ENCODE measurements around the gene JADE3.
A peak's percentile ranks its signal among the peaks of the same experiment; 100 is the strongest.

JADE3 gene

GRCh38 chrX:47026198-47026597 lies 114.0 kb downstream of the JADE3 start:
- DNase-seq (ENCODE audit: low spot score), result no peak

- DNase-seq (ENCODE audit: low spot score), result peak; percentile 70
Measured at GRCh38 chrX:47030339-47030738, 118.1 kb downstream of the JADE3 start.

GRCh38 chrX:47047989-47048388 lies 135.8 kb downstream of the JADE3 start:
- DNase-seq (ENCODE audit: low spot score), result no peak

- DNase-seq (ENCODE audit: low spot score), result no peak
Measured at GRCh38 chrX:47059142-47059874, 147.1 kb downstream of the JADE3 start.

- DNase-seq (ENCODE audit: low spot score), result no peak
Measured at GRCh38 chrX:47060708-47061107, 148.5 kb downstream of the JADE3 start.

GRCh38 chrX:47061238-47061919 lies 149.2 kb downstream of the JADE3 start:
- DNase-seq (ENCODE audit: low spot score), result no peak

- no peak for DNase-seq (ENCODE audit: low spot score)
Measured at GRCh38 chrX:47063179-47063578, 151.0 kb downstream of the JADE3 start.

GRCh38 chrX:47068214-47068613 lies 156.0 kb downstream of the JADE3 start:
- no peak for DNase-seq (ENCODE audit: low spot score)

- no peak for DNase-seq (ENCODE audit: low spot score)
Measured at GRCh38 chrX:47068720-47069119, 156.5 kb downstream of the JADE3 start.

- peak; percentile 4 for DNase-seq (ENCODE audit: low spot score)
Measured at GRCh38 chrX:47078129-47079043, 166.2 kb downstream of the JADE3 start, which contains the start of gene RGN. Gene RGN (plus strand): TSS chrX:47078443. CDS start chrX:47081145, 2,702 bp downstream.

- DNase-seq (ENCODE audit: low spot score), result no peak
Measured at GRCh38 chrX:47080215-47080914, 168.1 kb downstream of the JADE3 start.

- DNase-seq (ENCODE audit: low spot score), result no peak
Measured at GRCh38 chrX:47080915-47081236, 168.7 kb downstream of the JADE3 start.

- no peak for DNase-seq (ENCODE audit: low spot score)
Measured at GRCh38 chrX:47091149-47091775, 179.0 kb downstream of the JADE3 start.

- peak; percentile 24 for DNase-seq (ENCODE audit: low spot score)
Measured at GRCh38 chrX:47093248-47093647, 181.0 kb downstream of the JADE3 start.

GRCh38 chrX:47093860-47094259 lies 181.6 kb downstream of the JADE3 start:
- no peak for DNase-seq (ENCODE audit: low spot score)

GRCh38 chrX:47097018-47097417 lies 184.8 kb downstream of the JADE3 start:
- DNase-seq (ENCODE audit: low spot score), result no peak

- DNase-seq (ENCODE audit: low spot score), result no peak
Measured at GRCh38 chrX:47098338-47099094, 186.3 kb downstream of the JADE3 start.

GRCh38 chrX:47101206-47101605 lies 189.0 kb downstream of the JADE3 start:
- no peak for DNase-seq (ENCODE audit: low spot score)
